Measurements from ENCODE around the gene CNOT1. TPM values are rescaled to one million over a fixed set of nuclear protein-coding genes. Genes with fewer than 3 reads are reported as not detected.
"Not testable (repeated sequence)": the region's sequence is repeated elsewhere in the genome, so short reads cannot be mapped to it uniquely, and the experiment has no call there.

The CNOT1 gene
- total RNA-seq, 1 experiment from 2014 or later: 273 TPM

GRCh38 chr16:58639836-58640235, 10.2 kb upstream of the CNOT1 start:
- in situ Hi-C loops (cut with HindIII; ENCODE audit: low sequenced_read_pairs): no loop called here
- DNase-seq (ENCODE audit: low spot score): no peak

- in situ Hi-C loops (cut with HindIII; ENCODE audit: low sequenced_read_pairs): no loop called here
- no peak for DNase-seq (ENCODE audit: low spot score)
Observed at GRCh38 chr16:58639230-58639629, 9.6 kb upstream of the CNOT1 start.

GRCh38 chr16:58638148-58639036, 8.8 kb upstream of the CNOT1 start:
- in situ Hi-C loops (cut with HindIII; ENCODE audit: low sequenced_read_pairs): no loop called here
- peak; percentile 27 for DNase-seq (ENCODE audit: low spot score)

- DNase-seq (ENCODE audit: low spot score); in situ Hi-C loops (cut with HindIII; ENCODE audit: low sequenced_read_pairs): not testable (repeated sequence)
Observed at GRCh38 chr16:58637021-58637420, 7.4 kb upstream of the CNOT1 start.

- DNase-seq (ENCODE audit: low spot score): no peak
- in situ Hi-C loops (cut with HindIII; ENCODE audit: low sequenced_read_pairs): no loop called here
Observed at GRCh38 chr16:58636466-58636865, 6.8 kb upstream of the CNOT1 start.

GRCh38 chr16:58635502-58635901, 5.9 kb upstream of the CNOT1 start:
- in situ Hi-C loops (cut with HindIII; ENCODE audit: low sequenced_read_pairs): no loop called here
- DNase-seq (ENCODE audit: low spot score): no peak

- DNase-seq (ENCODE audit: low spot score): no peak
- in situ Hi-C loops (cut with HindIII; ENCODE audit: low sequenced_read_pairs): no loop called here
Observed at GRCh38 chr16:58634265-58634802, 4.7 kb upstream of the CNOT1 start.

DNA sequence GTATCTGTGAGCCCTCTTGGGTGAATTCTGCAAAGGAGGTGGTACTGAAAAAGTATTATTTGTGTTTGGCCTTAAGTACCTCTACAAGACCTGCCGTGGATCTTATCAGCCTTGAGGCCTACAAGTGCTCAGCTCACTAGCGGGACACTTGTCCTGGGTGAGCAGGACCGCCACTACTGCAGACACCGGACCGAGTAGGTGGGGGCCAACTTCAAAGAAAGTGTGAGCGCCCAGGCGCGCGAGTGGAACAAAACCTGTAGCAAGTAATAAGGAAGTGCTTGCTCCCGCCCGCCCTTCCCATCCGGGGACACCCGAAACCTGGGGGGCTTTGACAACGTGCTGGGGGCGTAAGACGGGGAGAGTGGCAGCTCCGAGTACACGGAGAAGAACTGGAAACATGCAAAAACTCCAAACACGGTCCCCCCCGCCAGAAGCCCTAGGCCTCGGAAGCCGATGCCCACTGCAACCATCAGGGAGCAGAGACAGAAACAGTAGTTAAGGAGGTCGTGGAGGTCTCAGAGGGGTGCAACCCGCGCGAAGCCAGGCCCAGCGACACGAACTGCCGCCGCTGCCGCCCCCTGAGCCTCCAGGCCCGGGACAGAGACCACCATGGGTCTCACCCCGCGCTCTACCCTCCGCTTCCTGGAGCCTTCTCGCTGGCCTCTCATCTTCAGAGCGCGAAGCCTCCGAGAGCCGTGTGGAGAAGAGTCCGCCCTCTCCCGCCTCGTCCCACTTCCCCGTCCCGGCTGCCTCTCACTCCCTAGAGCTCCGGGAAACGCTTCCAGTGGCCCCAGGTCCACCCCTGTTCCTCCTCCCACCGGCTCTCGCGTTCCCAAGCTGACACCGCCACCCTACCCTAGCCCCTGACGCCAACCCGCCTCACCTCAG, 537 bp downstream of the CNOT1 start:
- DNase-seq (ENCODE audit: low spot score): peak; percentile 35

DNA sequence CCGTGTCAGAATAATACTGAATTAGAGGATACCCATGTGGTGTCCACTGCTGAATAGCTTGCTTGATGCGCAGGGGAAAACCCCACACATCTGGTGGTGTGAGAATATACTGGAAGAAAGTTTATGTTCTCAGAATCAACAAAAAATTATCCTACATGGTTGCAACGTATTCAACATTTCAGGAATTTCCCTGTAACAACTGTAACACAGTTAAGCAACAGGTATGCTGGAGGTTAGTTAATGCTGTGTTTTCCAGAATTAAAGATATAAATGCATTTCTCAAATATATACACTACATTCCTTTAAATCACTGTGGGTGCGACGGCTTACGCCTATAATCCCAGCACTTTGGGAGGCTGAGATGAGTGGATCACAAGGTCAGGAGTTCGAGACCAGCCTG, 5.4 kb downstream of the CNOT1 start:
- no peak for DNase-seq (ENCODE audit: low spot score)
- in situ Hi-C loops (cut with HindIII; ENCODE audit: low sequenced_read_pairs): loop anchor here (10.0 kb wide), 1 partner anchor 89 kb away; no protein-coding TSS in a partner anchor

More for the DNA sequence above, 537 bp downstream of the CNOT1 start:
- in situ Hi-C loops (cut with HindIII; ENCODE audit: low sequenced_read_pairs): loop anchor here (10.0 kb wide), 1 partner anchor 94 kb away; no protein-coding TSS in a partner anchor

GRCh38 chr16:58620396-58620795, 9.2 kb downstream of the CNOT1 start:
- in situ Hi-C loops (cut with HindIII; ENCODE audit: low sequenced_read_pairs): loop anchor here (10.0 kb wide), 1 partner anchor 86 kb away; no protein-coding TSS in a partner anchor
- DNase-seq (ENCODE audit: low spot score): no peak

GRCh38 chr16:58615280-58615679, 14.3 kb downstream of the CNOT1 start:
- in situ Hi-C loops (cut with HindIII; ENCODE audit: low sequenced_read_pairs): no loop called here
- no peak for DNase-seq (ENCODE audit: low spot score)

DNA sequence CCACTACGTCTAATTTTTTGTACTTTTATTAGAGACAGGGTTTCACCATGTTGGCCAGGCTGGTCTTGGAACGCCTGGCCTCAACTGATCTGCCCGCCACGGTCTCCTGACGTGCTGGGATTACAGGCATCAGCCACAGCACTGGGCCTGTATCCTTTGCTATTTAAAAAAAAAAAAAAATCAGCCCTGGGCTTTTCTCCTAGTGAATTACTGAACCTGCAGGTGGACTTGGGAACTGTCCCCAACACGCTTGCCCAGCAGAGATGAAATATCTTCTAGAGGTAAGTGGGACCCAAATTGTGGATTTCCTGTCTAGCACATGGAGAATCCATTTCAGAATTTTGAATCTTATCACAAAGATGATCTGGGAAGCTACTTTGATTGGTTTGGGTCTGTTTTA, 14.8 kb downstream of the CNOT1 start:
- in situ Hi-C loops (cut with HindIII; ENCODE audit: low sequenced_read_pairs): no loop called here

DNA sequence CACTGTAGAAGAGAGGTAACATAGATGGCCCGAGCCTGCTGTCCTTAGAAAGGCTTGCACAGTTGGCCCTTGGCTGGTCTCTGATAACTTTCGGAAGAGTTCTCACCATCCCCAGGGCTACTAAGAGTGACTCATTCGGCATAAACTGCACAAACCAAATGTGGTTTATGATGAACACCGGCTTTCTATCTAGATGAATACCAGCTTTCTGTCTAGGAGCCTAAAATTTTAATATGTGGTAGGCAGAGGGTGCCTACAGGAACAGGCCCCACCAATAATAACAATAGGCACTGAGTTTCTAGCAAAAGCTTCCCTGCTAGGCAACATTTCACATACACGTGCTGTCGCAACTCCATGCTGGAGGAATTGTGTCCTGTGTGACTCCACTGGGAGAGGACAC, 15.4 kb downstream of the CNOT1 start:
- in situ Hi-C loops (cut with HindIII; ENCODE audit: low sequenced_read_pairs): no loop called here

More for the DNA sequence above, 14.8 kb downstream of the CNOT1 start:
- no peak for DNase-seq (ENCODE audit: low spot score)

GRCh38 chr16:58612965-58613364, 16.7 kb downstream of the CNOT1 start:
- in situ Hi-C loops (cut with HindIII; ENCODE audit: low sequenced_read_pairs); DNase-seq (ENCODE audit: low spot score): not testable (repeated sequence)

More for the DNA sequence above, 15.4 kb downstream of the CNOT1 start:
- no peak for DNase-seq (ENCODE audit: low spot score)

DNA sequence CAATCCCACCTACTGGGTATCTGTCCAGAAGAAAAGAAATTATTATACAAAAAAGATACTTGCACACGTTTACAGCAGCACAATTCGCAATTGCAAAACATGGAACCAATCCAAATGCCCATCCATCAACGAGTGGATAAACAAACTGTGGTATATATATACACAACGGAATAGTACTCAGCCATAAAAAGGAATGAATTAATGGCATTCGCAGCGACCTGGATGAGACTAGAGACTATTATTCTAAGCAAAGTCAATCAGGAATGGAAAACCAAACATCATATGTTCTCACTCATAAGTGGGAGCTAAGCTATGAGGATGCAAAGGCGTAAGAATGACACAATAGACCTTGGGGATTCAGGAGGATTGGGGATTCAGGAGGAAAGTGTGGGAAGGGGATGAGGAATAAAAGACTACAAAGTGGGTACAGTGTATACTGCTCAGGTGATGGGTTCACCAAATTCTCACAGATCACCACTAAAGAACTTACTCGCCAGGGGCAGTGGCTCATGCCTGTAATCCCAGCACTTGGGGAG, 21.0 kb downstream of the CNOT1 start:
- DNase-seq (ENCODE audit: low spot score): no peak
- in situ Hi-C loops (cut with HindIII; ENCODE audit: low sequenced_read_pairs): no loop called here

DNA sequence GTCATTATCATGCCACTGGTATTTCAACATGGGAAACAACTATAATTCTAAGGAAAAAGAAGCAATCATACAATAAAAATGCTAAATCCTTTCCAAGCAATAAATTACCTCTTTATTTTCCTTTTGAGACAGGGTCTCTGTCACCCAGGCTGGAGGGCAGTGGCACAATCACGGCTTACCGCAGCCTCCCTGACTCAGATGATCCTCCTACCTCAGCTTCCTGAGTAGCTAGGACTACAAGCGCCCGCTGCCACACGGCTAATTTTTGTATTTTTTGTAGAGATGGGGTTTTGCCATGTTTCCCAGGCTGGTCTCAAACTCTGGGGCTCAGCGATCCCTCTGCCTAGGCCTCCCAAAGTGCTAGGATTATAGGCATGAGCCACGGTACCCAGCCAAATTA, 24.1 kb downstream of the CNOT1 start:
- in situ Hi-C loops (cut with HindIII; ENCODE audit: low sequenced_read_pairs): no loop called here

GRCh38 chr16:58591083-58591482, 38.5 kb downstream of the CNOT1 start:
- in situ Hi-C loops (cut with HindIII; ENCODE audit: low sequenced_read_pairs): no loop called here
- DNase-seq (ENCODE audit: low spot score): no peak

More for the DNA sequence above, 24.1 kb downstream of the CNOT1 start:
- DNase-seq (ENCODE audit: low spot score): no peak

GRCh38 chr16:58589326-58589905, 40.2 kb downstream of the CNOT1 start:
- no peak for DNase-seq (ENCODE audit: low spot score)
- in situ Hi-C loops (cut with HindIII; ENCODE audit: low sequenced_read_pairs): loop anchor here (5.0 kb wide), 1 partner anchor 52 kb away; no protein-coding TSS in a partner anchor

DNA sequence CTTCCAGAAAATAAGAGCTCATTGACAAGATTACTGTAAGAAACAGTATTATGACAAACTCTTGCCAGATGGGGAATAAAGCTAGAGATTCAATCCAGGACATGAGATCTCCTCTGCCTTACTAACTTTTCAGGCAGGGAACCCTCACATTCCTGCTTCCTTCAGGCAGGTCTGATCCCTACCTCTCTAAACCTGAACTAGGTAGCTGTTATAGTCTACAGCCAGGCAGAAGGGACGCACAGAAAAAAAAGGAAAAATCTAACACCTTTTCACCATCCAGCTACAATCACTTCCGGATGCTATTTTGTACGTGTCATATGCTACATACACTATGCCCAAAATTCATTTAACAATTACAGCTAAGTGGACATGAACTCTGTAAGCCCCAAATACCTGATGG, 41.2 kb downstream of the CNOT1 start:
- in situ Hi-C loops (cut with HindIII; ENCODE audit: low sequenced_read_pairs): loop anchor here (5.0 kb wide), 1 partner anchor 51 kb away; no protein-coding TSS in a partner anchor
- DNase-seq (ENCODE audit: low spot score): no peak
